A673 (cell line): ENCODE measurements around the gene MED27. TPM values are rescaled to one million over a fixed set of nuclear protein-coding genes. Genes with fewer than 3 reads are reported as not detected.

Experiments used
- BruUV-seq: library from RNA; stranded (reverse); fragments of 400-500 nt; replicated peaks from 2 replicates; lab custom pipeline; 2021; lab: Mats Ljungman, UMichigan
- CTCF ChIA-PET: fragments of 300-600 bp; sonication (Branson Sonifier 250); formaldehyde crosslinking; loops from one replicate; lab custom pipeline; 2022; ENCODE audit warnings: antibody characterized with exemption; lab: Charles Lee
- POLR2A ChIA-PET: fragments of 300-600 bp; sonication (Branson Sonifier 250); formaldehyde crosslinking; loops from one replicate; lab custom pipeline; 2022; ENCODE audit warnings: antibody characterized with exemption; ENCODE audit not compliant: low non-redundant PET; lab: Charles Lee
- DNase-seq: peaks from one replicate; pipeline ENCODE4 v3.0.0-alpha.2; 2015; ENCODE audit warnings: low spot score
- H3K27ac ChIP-seq: fragments of 200-600 bp; sonication (generic); 2 replicates; pipeline ENCODE4 v1.5.1; 2016; ENCODE audit warnings: mixed run types, low read depth, mild to moderate bottlenecking, mixed read lengths, antibody characterized with exemption, low read length; ENCODE audit not compliant: poor library complexity, severe bottlenecking
- H3K27me3 ChIP-seq: fragments of 200-600 bp; sonication (generic); replicated peaks from 2 replicates; pipeline ENCODE4 v1.6.1; 2017; ENCODE audit warnings: mixed run types, low read depth, mild to moderate bottlenecking, mixed read lengths, antibody characterized with exemption, low read length; ENCODE audit not compliant: insufficient read depth, poor library complexity
- H3K36me3 ChIP-seq: fragments of 200-600 bp; sonication (generic); 2 replicates; pipeline ENCODE4 v1.6.1; 2016; ENCODE audit warnings: mixed run types, mild to moderate bottlenecking, mixed read lengths, antibody characterized with exemption, low read length; ENCODE audit not compliant: insufficient read depth, poor library complexity, severe bottlenecking
- H3K4me1 ChIP-seq: fragments of 200-600 bp; sonication (generic); 2 replicates; pipeline ENCODE4 v1.6.1; 2017; ENCODE audit warnings: mixed run types, mild to moderate bottlenecking, mixed read lengths, antibody characterized with exemption, low read length; ENCODE audit not compliant: insufficient read depth, poor library complexity, severe bottlenecking
- H3K4me3 ChIP-seq: fragments of 200-600 bp; sonication (generic); 2 replicates; pipeline ENCODE4 v1.5.1; 2016; ENCODE audit warnings: low read depth, mixed run types, mild to moderate bottlenecking, mixed read lengths, low read length; ENCODE audit not compliant: poor library complexity, severe bottlenecking
- H3K9me3 ChIP-seq: fragments of 200-600 bp; sonication (generic); 2 replicates; pipeline ENCODE4 v1.6.1; 2016; ENCODE audit warnings: mixed run types, low read depth, mild to moderate bottlenecking, mixed read lengths, antibody characterized with exemption, low read length; ENCODE audit not compliant: poor library complexity, severe bottlenecking
- EZH2 ChIP-seq: fragments of 200-600 bp; sonication (generic); IDR thresholded peaks from 2 replicates; pipeline ENCODE4 v1.6.1; 2017; ENCODE audit warnings: borderline replicate concordance, low read depth, mild to moderate bottlenecking, mixed read lengths, antibody characterized with exemption, low read length; ENCODE audit not compliant: poor library complexity, severe bottlenecking
- intact Hi-C: fragments of 100-400 bp; cut with micrococcal nuclease; formaldehyde crosslinking; loops from one replicate; pipeline ENCODE4 v1.10.0; 2022; ENCODE audit not compliant: unreplicated experiment
- total RNA-seq: library from RNA; stranded (reverse); gene quantifications from 2 replicates; pipeline ENCODE4 v1.2.3, GENCODE V29; 2021
- TF ChIP-seq, protein P1 (sequence below): fragments of 300-800, 200-600 bp; sonication (generic); conservative IDR thresholded peaks from 2 replicates; pipeline ENCODE4 v1.5.1; 2017; ENCODE audit warnings: low read depth, mild to moderate bottlenecking, antibody characterized with exemption, low read length, moderate library complexity, mixed read lengths

MED27 gene
- total RNA-seq, 1 experiment from 2014 or later = 45.4 TPM

GRCh38 chr9:132078699-132079356 lies 839 bp downstream of the MED27 start:
- BruUV-seq = no TSS peak
- Histone ChIP-seq H3K9me3 (no peaks in the 10 kb centered on the region), H3K27ac (peak overlapping the region; percentile 71), H3K27me3 (peaks cover 2% of the 10 kb centered on the region), H3K4me3 (peak overlapping the region; percentile 71), H3K36me3 (peaks cover 15% of the 10 kb centered on the region), H3K4me1 (peaks cover 9% of the 10 kb centered on the region)
- CTCF ChIA-PET = no interaction called here
- TF ChIP-seq, protein P1, sequence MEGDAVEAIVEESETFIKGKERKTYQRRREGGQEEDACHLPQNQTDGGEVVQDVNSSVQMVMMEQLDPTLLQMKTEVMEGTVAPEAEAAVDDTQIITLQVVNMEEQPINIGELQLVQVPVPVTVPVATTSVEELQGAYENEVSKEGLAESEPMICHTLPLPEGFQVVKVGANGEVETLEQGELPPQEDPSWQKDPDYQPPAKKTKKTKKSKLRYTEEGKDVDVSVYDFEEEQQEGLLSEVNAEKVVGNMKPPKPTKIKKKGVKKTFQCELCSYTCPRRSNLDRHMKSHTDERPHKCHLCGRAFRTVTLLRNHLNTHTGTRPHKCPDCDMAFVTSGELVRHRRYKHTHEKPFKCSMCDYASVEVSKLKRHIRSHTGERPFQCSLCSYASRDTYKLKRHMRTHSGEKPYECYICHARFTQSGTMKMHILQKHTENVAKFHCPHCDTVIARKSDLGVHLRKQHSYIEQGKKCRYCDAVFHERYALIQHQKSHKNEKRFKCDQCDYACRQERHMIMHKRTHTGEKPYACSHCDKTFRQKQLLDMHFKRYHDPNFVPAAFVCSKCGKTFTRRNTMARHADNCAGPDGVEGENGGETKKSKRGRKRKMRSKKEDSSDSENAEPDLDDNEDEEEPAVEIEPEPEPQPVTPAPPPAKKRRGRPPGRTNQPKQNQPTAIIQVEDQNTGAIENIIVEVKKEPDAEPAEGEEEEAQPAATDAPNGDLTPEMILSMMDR = no peak
- no peak for TF ChIP-seq EZH2
- DNase-seq = no peak
- POLR2A ChIA-PET = no interaction called here
- intact Hi-C loops = no loop called here

- BruUV-seq = no TSS peak
- CTCF ChIA-PET = no interaction called here
- Histone ChIP-seq H3K27me3 (no peaks in the 10 kb centered on the region), H3K36me3 (peaks cover 15% of the 10 kb centered on the region), H3K4me3 (peak overlapping the region; percentile 71), H3K4me1 (peaks cover 9% of the 10 kb centered on the region), H3K27ac (peak overlapping the region; percentile 62), H3K9me3 (no peaks in the 10 kb centered on the region)
- TF ChIP-seq EZH2 = no peak
- TF ChIP-seq, protein P1 = no peak
- intact Hi-C loops = no loop called here
- peak; percentile 88 for DNase-seq
- POLR2A ChIA-PET = interaction anchor here (0.7 kb wide), 1 partner anchor 148 kb away, joined by 3 read pairs; no protein-coding TSS in a partner anchor
Observed at GRCh38 chr9:132077881-132078698, 1.6 kb downstream of the MED27 start.

DNA sequence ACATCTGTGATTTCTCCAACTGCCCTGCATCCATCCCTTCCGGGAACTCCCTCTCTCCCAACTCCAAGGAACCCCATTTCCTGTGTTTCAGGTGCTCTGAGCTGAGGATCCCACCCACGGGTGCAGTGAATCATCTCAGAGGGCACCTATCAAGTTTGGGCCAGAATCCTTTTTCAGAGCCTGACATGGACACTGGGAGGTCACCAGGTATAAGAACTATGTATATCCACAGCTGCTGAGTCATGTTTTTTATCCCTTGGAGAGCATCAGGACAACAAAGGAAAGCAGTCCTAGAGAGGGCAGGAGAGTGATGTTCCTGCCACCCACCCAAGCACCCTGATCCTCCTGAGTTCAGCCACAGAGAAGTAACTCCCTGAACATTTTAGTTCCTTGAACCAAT lies 3.8 kb downstream of the MED27 start:
- no peak overlapping the region for H3K4me3 ChIP-seq
- POLR2A ChIA-PET = no interaction called here
- CTCF ChIA-PET = no interaction called here
- TF ChIP-seq EZH2 = no peak
- TF ChIP-seq, protein P1 = no peak
- peaks cover 15% of the 10 kb centered on the region for H3K36me3 ChIP-seq
- DNase-seq = no peak
- H3K9me3 ChIP-seq = no peaks in the 10 kb centered on the region
- intact Hi-C loops = no loop called here
- H3K27me3 ChIP-seq = no peaks in the 10 kb centered on the region
- peaks cover 9% of the 10 kb centered on the region for H3K4me1 ChIP-seq
- no peak overlapping the region for H3K27ac ChIP-seq
- BruUV-seq = no TSS peak
